A673 (cell line): ENCODE results near the gene ERGIC3.

Experiments
- EZH2 ChIP-seq: fragments of 200-600 bp; sonication (generic); IDR thresholded peaks from 2 replicates; pipeline ENCODE4 v1.6.1; 2017; ENCODE audit warnings: borderline replicate concordance, low read depth, mild to moderate bottlenecking, mixed read lengths, antibody characterized with exemption, low read length; ENCODE audit not compliant: poor library complexity, severe bottlenecking
- TF ChIP-seq, protein P1 (sequence below): fragments of 300-800, 200-600 bp; sonication (generic); conservative IDR thresholded peaks from 2 replicates; pipeline ENCODE4 v1.5.1; 2017; ENCODE audit warnings: low read depth, mild to moderate bottlenecking, antibody characterized with exemption, low read length, moderate library complexity, mixed read lengths

DNA sequence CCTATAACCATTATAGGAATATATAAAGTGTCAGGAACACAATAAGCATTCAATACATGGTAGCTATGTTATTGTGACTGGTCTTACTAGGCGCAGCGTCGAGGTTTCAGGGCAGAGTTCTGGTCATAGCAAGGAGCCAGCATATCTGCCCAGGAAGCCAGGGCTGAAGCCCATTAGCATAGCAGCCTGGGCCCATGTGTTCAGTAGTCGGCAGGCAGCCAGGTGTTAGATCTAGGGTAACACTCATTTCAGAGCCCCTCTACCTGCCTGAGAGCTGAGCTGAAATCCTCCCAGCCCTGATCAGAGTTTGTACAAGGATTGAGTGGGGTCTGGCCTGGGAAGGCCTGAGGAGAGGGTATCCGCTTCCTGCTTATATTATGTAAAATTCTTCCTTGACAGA is 44.6 kb upstream of the ERGIC3 start:
- TF ChIP-seq, protein P1, sequence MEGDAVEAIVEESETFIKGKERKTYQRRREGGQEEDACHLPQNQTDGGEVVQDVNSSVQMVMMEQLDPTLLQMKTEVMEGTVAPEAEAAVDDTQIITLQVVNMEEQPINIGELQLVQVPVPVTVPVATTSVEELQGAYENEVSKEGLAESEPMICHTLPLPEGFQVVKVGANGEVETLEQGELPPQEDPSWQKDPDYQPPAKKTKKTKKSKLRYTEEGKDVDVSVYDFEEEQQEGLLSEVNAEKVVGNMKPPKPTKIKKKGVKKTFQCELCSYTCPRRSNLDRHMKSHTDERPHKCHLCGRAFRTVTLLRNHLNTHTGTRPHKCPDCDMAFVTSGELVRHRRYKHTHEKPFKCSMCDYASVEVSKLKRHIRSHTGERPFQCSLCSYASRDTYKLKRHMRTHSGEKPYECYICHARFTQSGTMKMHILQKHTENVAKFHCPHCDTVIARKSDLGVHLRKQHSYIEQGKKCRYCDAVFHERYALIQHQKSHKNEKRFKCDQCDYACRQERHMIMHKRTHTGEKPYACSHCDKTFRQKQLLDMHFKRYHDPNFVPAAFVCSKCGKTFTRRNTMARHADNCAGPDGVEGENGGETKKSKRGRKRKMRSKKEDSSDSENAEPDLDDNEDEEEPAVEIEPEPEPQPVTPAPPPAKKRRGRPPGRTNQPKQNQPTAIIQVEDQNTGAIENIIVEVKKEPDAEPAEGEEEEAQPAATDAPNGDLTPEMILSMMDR = no peak
- TF ChIP-seq EZH2 = no peak
